ENCODE measurements around the gene PCBP2. TPM values are rescaled to one million over a fixed set of nuclear protein-coding genes. Genes with fewer than 3 reads are reported as not detected.

Gene PCBP2
- total and polyA plus RNA-seq, 2 of the 4 experiments (the other 2 are of a cell fraction) = 190 to 586 TPM

GRCh38 chr12:53523131-53523530, 71.2 kb downstream of the PCBP2 start:
- Histone ChIP-seq H3K9me3 (ENCODE audit: control insufficient read depth, insufficient read depth, low read length) (no peaks in the 10 kb centered on the region), H3K9me1 (ENCODE audit: insufficient read depth, low read length) (no peaks in the 10 kb centered on the region), H4K5ac (ENCODE audit: low read depth, low read length) (no peak overlapping the region), H3K79me1 (ENCODE audit: low read depth in 1 of 2, low read length in 2 of 2) (peaks cover 0 to 3% of the 10 kb centered on the region in 2 experiments; a peak in 1 of 4 replicates), H2BK5ac (ENCODE audit: low read depth, low read length, poor library complexity, severe bottlenecking) (peak overlapping the region; percentile 7), H3K4me1 (ENCODE audit: control insufficient read depth, insufficient read depth, low read length) (peaks cover 2% of the 10 kb centered on the region; the same call in 1 of the 2 replicates), H3K36me3 (ENCODE audit: control insufficient read depth, insufficient read depth, low read length) (peaks cover 29% of the 10 kb centered on the region), H4K91ac (ENCODE audit: insufficient read depth, low read depth, low read length) (no peak overlapping the region), H2AFZ (replicated peaks; ENCODE audit: low read length, poor library complexity) (no peak overlapping the region), H3K23ac (ENCODE audit: low read depth, low read length) (no peak overlapping the region), H3K56ac (ENCODE audit: extremely low read depth, insufficient read depth, low read length) (no peak overlapping the region), H3K4me2 (ENCODE audit: low read depth, low read length) (no peak overlapping the region; the same call in 1 of the 2 replicates), H2BK20ac (ENCODE audit: low read depth, low read length) (no peak overlapping the region), H3K27me3 (ENCODE audit: control insufficient read depth, insufficient read depth, low read length) (no peaks in the 10 kb centered on the region), H2AK9ac (replicated peaks; ENCODE audit: low read depth, low read length, poor library complexity) (no peak overlapping the region), H2BK15ac (ENCODE audit: low read depth, low read length) (no peak overlapping the region), H3K4ac (ENCODE audit: low read depth, low read length) (no peak overlapping the region), H4K8ac (ENCODE audit: low read depth in 2 of 2, low read length in 2 of 2) (no peak overlapping the region), H3K9ac (ENCODE audit: low read depth, low read length) (no peak overlapping the region), H2BK120ac (ENCODE audit: low read depth, low read length) (no peak overlapping the region), H3K14ac (replicated peaks; ENCODE audit: low read depth, low read length) (no peak overlapping the region), H3K27ac (ENCODE audit: insufficient read depth, low read length) (no peak overlapping the region), H3K18ac (ENCODE audit: low read depth, low read length) (no peak overlapping the region), H3K4me3 (ENCODE audit: insufficient read depth, low read depth, low read length) (no peak overlapping the region), H2AK5ac (ENCODE audit: low read depth, low read length) (no peak overlapping the region), H4K20me1 (ENCODE audit: insufficient read depth, low read length) (no peaks in the 10 kb centered on the region; the same call in 1 of the 2 replicates)
- dilution Hi-C loops (cut with HindIII; ENCODE audit: low sequenced_read_pairs, unreplicated experiment) = no loop called here
- DNase-seq (peak; percentile 66), ATAC-seq (ENCODE audit: low read depth) (peak; percentile 82)
- WGBS, 2 experiments (ENCODE audit: extremely low coverage in 2 of 2, insufficient read length in 1 of 2) = no CpG with 5 or more reads among the region's 3 CpGs
- ChIA-PET CTCF (no interaction called here), POLR2A (ENCODE audit: unreplicated experiment) (no interaction called here)
- intact Hi-C loops (cut with micrococcal nuclease) = no loop called here
- no TSS peak for BruUV-seq (replicated peaks)
- TF ChIP-seq CTCF (conservative IDR thresholded peaks at IDR 0.05; ENCODE audit: low read depth, low read length) (no peak), USF2 (IDR thresholded peaks at IDR 0.05; ENCODE audit: low read depth, low read length) (no peak), RAD21 (IDR thresholded peaks at IDR 0.05; ENCODE audit: low read length) (no peak), SMC3 (IDR thresholded peaks at IDR 0.05; ENCODE audit: low read depth, low read length) (no peak), CHD1 (IDR thresholded peaks at IDR 0.05; ENCODE audit: low read depth, low read length) (no peak), FOS (IDR thresholded peaks at IDR 0.05; ENCODE audit: low read depth, low read length) (no peak), RCOR1 (IDR thresholded peaks at IDR 0.05; ENCODE audit: insufficient replicate concordance, low read length) (no peak), MXI1 (IDR thresholded peaks at IDR 0.05; ENCODE audit: borderline replicate concordance, low read depth, low read length) (no peak), ELK1 (IDR thresholded peaks at IDR 0.05; ENCODE audit: borderline replicate concordance, low read depth, low read length) (no peak), MAFK (IDR thresholded peaks at IDR 0.05; ENCODE audit: low read depth, low read length) (no peak), NFE2L2 (IDR thresholded peaks at IDR 0.05; ENCODE audit: low read depth, low read length) (no peak)
- in situ Hi-C loops (cut with MboI; ENCODE audit: low sequenced_read_pairs) = no loop called here

All from IMR-90 (cell line).